Measurements from ENCODE around the gene FBXO36.
"Not testable (repeated sequence)": the region's sequence is repeated elsewhere in the genome, so short reads cannot be mapped to it uniquely, and the experiment has no call there.

Gene FBXO36

DNA sequence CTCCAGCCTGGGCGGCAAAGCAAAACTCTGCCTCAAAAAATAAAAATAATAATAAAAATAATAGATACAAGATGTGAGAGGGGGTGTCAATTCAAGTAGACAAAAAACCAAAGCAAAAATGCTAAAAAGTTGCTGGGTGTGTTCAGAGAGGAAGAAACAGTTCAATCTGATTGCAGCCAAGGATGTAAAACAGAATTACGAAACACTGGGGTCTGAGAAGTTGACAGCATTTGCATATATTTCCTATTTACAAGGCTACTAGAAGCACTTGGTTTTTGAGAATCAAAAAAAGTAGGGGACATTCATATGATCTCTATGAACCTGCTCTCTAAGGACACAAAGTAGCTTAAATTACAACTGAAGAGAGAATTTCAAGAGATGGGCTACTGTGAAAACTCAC is 8.1 kb upstream of the FBXO36 start:
- DNase-seq: no peak

DNA sequence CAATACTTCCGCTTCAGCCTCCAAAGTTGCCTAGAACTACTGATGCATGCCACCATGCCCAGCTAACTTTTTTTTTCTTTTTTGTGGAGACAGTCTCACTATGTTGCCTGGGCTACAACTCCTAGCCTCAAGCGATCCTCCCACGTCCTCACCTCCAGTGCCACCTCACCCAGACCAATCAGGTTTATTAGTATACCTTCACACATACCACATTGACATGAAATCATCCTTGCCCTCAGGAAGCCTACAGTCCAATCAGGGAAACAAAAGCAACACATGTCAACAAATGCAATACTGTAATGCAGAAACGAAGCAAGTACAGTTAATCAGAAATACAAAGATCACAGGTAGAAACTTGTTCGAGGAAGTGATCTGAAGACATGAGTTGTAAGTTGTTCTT is 4.5 kb upstream of the FBXO36 start:
- peak; percentile 10 for DNase-seq

DNA sequence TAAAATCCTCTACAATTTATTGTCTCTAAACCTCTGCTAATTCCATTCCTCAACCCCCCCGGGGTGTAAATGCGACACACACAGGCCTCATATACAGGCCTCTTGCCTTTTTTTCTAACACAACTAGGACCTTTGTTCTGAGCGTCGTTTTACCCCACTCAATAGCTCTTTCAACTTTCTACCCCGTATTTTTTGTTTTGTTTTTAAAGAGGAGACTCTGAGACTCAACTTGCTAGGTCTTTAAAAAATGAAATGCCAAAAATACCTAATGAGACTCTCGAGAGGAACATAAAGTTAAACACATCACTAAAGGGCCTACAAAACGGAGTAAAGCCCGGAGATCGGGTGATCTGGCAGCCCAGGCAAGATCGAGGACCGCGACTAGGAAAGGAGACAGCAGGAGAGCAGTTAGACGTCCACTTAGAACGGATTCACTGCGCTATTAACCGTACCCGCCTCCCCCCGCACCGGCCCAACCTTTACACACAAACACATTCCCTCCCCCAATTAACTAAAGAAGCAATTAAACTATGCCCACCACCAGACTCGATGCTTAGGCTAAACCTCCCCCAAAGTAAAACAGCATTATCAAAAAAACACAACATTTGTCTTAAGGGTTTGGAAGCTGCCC is 2.2 kb upstream of the FBXO36 start:
- DNase-seq: peak; percentile 49

DNA sequence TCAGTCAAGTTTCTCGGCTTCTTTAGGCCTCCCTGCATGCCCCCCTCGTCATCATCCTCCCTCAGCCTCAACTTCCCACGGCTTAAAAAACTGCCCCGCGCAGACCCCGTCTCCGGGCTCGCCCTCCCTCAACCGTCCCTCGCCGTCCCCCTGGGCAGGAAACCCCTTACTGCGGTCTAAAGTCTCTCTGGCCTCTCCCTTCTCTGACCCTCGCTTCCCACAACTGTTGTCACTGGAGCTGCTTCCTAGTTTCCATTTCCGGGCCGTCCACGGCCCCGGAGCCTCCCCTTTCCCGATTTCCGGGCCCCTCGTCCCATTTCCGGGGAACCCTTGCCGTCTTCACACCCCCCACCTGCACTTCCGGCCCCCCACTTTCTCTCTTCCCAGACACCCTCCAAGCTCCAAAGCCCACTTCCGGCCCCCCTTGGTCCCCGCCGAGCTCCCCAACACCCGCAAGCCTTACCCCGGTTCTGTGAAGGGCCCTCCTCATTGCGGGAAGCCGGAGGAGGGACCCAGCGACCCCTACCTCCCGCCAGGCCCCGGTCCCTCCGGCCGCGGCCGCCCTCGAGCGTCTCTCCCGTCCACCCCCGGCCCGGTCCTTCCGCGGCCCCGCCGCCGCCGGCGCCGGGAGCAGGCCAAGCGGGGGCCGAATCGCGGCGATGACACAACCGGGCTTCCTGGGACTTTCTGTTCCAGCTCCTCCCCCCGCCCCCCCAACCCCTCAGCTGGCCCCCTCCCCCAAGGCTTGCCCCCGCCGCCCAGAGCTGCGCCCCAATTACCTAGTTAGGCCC is 1.0 kb upstream of the FBXO36 start:
- peak; percentile 76 for DNase-seq

DNA sequence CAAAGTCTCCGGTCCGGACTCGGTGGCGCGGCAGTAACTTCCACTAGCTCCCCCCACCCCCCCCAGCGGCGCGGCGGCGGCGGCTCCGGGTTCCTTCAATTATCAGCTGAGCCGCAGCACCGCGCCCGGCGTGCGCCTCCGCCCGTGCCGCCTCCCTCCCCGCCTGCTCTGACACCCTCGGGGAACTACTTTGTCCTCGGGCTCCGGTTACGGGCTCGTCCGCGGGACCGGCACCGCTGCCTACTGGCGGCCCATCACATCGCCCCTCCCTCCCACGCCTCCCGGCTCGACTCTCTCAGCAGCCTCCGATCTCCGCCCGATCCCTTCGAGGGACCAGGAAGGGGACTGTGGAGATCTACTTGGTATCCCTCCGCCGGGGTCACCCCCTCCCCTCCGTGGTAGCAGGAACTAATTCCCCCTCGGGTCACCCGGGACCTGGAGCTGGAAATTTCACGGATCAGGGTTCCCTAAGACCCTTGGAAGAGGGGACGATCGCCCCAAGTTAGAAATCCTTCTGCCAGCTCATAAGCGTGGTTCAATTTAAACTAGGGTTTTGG is 333 bp upstream of the FBXO36 start, which contains the start of gene TRIP12:
Gene TRIP12, minus strand, starts transcription at position 118 of the 557 bp plus-strand sequence. CDS start 41,930 bp downstream, outside the sequence.
- DNase-seq: peak; percentile 91

DNA sequence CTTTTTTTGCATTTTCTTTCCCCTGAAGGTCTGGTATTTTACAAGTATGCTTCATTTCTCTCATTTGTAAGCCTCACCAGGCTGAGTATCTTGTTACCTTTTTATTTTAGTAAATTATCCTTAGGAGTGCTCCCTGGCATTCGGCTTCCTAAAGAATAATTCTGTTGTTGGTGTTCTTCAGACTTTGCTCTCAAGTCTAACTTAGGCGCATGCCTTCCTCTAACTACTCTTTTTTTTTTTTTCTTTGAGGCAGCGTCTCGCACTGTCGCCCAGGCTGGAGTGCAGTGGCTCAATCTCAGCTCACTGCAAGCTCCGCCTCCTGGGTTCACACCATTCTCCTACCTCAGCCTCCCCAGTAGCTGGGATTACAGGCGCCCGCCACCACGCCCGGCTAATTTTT is 2.2 kb downstream of the FBXO36 start:
- not testable (repeated sequence) for DNase-seq

DNA sequence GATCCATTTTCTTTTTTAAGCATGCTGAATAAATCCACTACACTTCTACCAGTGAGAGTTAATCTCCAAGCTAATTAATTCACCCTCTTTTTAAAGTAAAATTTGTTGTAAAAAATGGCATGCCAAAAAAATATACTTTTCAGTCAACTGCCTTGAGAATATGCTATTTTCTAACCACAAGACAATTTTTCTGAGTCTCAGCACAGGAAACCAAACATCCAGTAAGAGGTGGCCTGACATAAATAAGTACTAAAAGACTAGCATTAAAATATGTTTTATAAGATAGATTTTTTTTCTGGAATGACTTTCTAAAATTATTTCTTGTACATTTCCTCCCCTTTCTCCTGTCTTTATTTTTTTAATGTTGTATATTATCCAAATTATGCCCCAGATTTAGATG is 2.9 kb downstream of the FBXO36 start:
- DNase-seq: no peak

DNA sequence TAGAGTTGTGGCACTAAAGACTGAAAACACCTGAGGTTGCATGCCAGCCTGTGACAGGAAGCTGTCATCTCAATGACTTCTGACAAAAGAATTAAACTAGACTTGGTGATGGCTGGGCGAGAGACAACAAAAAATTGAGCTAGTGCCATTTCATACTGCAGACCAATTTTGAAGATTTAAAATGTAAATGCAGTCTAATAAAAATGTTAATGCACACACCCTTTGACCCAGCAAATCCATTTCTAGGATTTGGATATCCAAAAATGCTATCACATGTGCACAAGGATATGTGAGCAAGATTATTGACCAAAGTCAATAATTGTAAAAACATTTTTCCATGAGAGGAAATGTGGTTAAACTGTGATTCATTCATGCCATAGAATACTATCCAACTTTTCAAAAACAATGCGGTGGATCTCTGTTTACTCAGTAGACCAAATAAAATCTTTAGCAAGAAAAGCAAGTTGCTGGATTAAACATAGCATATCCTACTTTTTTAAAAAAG is 5.6 kb downstream of the FBXO36 start:
- DNase-seq: no peak

DNA sequence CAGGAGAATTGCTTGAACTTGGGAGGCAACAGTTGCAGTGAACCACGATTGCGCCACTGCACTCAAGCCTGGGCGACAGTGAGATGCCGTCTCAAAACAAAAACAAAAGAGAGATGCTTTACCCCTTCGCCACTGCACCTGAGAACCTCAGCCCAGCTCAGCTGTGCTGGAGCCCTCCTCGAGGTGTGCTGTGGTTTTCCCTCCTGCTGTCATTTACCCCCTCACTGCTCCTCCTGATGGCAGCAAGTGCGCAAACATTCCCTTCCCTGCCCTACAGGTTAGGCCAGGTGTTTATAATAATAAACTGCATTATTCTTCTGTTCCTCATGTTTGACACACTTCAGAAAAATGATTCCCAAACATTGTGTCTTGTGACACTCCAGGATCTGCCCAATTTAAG is 8.4 kb downstream of the FBXO36 start:
- DNase-seq: no peak

DNA sequence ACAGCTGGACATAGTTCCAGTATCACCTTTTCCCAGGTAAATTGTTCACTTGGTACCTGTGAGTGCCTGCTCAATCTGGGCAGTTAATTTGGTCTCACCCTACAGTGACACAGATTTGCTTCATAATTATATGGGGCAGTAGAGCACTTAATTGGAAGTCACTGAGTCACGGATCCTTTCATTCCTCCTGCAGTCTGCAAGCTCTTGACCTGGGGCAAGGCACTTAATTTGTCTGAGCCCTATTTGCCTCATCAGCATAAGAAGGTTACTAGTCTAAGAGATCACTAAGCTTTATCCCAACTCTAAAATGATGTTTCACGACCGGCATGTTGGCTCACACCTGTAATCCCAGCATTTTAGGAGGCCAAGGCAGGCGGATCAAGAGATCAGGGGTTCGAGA is 8.9 kb downstream of the FBXO36 start:
- DNase-seq: no peak

DNA sequence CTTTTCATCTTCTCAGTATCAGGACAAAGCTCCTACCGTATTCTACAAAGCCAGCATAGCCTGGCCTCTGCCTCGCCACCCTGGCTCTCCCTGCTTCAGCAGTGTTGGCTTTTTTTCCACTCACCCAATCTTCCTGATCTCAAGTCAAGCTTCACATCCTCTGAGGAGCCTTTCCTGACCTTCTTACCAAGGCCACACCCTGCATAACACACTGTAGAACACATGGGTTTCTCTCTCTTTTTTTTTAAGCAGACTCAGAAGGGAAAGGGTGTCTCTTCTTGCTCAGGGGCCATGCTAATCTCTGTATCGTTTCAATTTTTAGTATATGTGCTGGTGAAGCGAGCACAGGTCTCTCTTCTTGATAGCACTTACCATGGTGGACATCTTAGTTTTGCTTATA is 15.2 kb downstream of the FBXO36 start:
- no peak for DNase-seq

DNA sequence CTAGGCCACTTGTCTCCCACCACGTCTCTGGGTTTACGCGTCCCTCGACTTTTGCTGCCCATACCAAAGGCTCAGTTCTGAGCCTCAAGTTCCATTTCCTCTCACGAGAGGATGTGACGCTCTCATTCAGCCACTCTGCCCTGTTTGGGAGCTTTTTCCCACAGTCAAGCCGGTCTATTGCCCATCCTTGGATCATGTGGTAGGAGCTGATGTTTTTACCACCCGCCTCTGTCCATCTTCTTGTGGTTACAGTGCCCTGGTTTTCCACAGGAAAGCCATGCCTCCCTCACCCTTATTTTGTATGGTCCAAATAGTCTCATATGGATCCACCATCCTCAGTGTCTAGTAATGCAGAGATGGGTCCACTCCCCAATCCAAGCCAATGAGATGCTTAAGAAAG is 20.4 kb downstream of the FBXO36 start:
- no peak for DNase-seq

DNA sequence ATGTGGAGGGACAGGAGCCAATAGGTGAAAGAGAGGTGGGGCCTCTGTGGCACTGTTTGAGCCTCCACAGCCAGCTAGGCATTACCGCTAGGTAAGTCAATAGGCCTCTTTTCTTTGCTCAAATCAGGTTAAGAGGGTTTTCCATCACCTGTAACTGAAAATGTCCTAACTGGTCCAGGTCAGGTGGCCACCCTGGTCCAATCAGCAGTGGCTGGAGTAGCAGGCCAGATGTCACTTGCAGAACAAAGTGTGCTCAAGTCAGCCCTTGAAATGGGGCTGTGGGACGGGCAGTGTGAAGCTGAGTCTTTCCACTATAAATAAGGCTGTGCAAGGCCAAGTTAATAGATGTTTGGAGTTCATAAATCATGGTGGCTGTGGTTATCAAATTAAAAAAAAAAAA is 20.9 kb downstream of the FBXO36 start:
- DNase-seq: no peak

DNA sequence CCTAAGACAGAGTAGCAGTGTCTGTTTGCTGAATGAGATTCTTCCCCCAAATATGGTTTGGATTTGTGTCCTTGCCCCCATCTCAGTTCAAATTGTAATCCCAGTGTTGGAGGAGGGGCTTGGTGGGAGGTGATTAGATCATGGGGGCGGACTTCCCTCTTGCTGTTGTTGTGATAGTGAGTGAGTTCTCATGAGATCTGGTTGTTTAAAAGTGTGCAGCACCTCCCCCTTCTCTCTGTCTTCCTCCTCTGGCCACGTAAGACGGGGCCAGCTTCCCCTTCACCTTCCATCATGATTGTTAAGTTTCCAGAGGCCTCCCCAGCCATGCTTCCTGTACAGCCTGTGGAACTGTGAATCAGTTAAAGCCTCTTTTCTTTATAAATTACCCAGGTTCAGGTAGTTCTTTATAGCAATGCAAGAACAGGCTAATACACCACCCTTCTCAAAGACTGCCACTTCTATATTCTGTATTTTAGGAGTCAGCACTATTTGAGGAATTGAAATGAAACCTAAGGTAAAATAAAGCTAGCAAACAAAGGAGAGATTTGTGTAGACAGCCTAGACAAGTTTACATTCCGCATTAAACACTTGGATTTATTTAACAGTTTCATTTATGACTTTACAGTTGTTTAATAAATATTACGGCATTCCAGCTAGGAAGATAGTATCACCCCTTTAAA is 21.6 kb downstream of the FBXO36 start:
- DNase-seq: no peak

DNA sequence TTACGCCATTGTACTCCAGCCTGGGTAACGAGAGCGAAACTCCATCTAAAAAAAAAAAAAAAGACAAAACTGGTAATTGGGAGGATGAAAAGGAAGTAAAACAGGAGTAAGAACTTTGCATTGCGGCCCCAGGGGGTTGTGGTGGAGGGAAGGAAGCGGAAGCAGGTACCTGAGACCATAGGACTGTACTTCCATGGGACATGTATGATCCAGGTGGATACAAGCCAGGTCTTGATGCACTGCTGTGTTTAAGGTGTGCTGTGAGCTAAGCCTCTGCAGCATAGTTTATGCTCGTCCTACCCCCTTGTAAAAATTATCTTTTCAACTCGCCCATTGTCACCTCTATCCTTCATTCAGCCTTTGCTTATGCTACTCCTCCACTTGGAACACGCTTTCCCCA is 23.7 kb downstream of the FBXO36 start:
- no peak for DNase-seq

DNA sequence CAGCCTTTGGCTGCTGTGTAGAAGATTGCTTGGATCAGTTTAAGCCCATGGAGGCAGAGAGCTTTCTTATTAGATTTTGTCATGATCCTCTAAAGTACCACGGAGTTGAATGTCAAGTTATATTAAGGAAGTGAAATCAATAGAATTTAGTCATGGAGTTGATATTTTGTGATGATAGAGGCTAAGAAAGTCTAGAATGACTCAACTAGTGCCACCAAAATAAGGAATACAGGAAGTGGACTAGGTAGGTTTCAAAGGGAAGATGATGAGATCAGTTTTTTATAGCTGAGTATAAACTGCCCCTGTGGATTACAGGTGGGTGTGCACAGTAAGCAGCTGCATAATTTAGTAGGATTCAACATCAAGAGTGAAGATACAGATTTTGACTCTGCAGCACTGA is 25.2 kb downstream of the FBXO36 start:
- no peak for DNase-seq

DNA sequence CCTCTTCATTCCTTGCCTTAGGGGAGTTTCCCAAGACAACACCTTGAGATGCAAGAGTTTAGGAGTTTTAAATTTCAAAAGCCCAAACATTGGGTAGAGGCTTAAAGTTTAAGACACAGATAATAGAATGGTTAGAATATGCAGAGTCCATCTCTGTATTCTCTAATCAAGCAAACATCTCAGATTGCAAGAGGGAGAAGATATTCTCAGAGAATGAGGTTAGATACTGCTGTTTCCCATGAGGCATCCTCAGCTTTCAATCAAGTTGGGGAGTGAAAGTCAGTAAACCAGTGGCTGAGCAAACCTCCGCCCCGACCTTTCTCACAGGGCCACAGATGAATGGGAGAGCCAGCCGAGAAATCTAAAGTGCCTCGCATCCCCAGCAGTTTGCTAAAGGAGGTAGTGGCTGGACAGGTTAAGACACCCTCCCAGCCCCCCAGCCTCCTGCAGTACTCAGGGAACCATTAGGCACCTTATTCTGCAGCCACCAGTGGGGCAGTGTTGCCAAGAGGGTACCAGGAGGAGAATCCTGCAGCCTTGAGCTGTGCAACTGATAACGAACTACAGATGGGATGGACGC is 30.0 kb downstream of the FBXO36 start:
- DNase-seq: no peak

DNA sequence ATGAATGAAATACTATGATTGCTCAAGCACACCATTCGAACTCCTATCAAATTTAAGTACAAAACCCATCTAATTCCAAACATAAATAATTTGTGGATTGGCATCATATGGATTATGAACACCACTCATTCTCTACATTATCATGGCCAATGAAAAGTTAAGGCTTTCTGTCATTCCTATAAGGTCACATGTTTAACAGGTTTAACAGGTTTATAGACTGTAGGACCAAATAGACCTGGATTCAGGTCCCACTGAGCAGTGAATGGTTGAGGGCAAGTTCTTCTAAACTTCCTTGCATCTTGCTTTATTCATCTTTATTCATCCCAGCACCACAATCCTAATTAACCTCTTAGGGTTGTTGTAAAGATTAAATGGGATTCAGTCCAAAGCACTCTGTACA is 33.4 kb downstream of the FBXO36 start:
- DNase-seq: no peak

DNA sequence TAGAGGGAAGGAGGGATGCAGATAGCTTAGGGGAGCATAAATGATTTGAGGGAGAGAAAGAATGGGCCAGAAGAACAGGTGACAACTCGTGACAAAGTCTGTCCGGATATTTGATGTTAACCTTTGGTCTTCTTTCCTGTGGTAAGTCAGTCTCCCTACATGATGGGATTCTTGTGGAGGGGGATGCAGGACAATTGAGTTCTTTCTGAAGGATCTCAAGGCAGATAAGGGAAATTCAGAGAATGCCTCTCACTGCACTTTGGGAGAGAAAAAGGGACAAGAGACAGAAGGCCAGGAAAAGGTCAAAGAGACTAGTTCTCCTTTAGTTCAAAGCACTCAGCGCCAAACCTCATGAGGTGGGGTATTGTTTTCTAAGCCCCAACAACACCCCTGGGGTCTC is 34.2 kb downstream of the FBXO36 start:
- DNase-seq: no peak

DNA sequence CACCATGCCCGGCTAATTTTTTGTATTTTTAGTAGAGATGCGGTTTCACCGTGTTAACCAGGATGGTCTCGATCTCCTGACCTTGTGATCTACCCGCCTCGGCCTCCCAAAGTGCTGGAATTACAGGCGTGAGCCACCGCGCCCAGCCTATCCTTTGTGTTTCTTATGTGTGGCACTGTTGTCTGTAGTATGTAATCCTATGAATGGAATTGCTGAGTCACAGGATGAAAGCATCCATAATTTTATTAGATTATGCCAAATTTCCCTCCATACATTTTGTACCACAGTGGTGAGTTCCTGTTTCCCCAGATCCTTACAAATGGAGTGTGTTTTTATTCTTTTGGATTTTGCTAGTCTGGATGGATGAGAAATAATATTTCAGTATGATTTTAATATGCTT is 41.3 kb downstream of the FBXO36 start:
- not testable (repeated sequence) for DNase-seq

DNA sequence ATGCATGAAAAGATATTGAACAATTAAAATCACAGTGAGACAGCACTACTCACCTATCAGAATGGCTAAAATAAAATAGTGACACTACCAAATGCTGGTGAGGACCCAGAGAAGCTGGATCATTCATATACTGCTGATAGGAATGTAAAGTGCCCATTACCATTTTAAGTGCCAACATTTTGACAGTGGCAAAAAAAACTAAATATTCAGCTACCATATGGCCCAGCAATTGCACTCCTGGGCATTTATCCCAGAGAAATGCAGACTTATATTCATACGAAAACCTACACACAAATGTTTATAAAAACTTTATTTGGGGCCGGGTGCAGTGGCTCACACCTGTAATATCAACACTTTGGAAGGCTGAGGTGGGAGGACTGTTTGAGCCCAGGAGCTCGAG is 47.6 kb downstream of the FBXO36 start:
- DNase-seq: no peak

DNA sequence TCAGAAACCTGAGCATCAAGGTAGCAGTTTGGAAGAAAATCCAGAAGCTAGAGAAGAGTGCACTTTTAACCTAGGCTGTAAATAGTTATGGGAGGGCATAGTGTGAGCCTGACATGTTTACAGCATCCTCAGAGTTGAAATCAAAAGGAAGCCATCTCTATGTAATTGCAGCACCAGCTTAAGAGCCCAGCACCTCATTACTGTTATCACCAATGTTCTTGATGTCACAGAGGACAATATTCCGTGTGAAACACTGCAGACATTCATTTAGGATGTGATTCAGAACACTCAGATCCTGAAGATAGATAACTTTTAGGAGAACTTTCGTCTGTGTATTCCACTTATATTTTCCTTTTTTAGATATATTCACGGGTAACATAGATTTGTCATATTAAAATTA is 48.1 kb downstream of the FBXO36 start:
- DNase-seq: no peak

DNA sequence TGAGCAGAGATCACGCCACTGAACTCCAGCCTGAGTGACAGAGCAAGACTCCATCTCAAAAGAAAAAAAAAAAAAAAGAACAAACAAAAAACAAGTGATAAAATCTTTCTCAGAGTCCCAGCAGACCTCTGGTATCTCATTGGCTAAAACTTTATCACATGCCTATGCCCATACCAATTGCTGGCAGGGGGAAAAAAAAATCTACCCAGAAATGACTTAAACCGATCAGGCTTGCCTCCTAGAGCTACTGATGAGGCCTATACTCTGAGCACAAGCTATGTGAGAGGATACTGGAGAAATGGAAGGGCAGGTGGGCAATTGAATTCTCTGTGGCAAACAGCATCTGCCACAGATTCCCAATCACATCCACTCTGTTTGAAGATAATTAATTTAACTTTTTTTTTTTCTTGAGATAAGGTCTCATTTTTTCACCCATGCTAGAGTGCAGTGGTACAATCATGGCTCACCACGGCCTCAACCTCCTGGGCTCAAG is 49.0 kb downstream of the FBXO36 start:
- DNase-seq: no peak

Measured in CD4-positive, alpha-beta T cell treated with Interleukin-12 subunit alpha and Interleukin-12 subunit beta, for 1 hour (primary cell).